HepG2 (cell line): ENCODE results near the gene PLPP3. TPM values are rescaled to one million over a fixed set of nuclear protein-coding genes. Genes with fewer than 3 reads are reported as not detected.

Experiments
- AKNA ChIP-seq: sonication (generic); formaldehyde crosslinking; IDR thresholded peaks from 2 replicates; pipeline ENCODE4 v1.4.0; 2020; ENCODE audit warnings: missing genetic modification reagents, borderline replicate concordance
- CENPT ChIP-seq: sonication (generic); formaldehyde crosslinking; IDR thresholded peaks from 2 replicates; pipeline ENCODE4 v1.8.0; 2022; ENCODE audit warnings: low read depth, mild to moderate bottlenecking, moderate library complexity, missing genetic modification reagents
- DNMT3B ChIP-seq: conservative IDR thresholded peaks from 2 replicates; pipeline ENCODE4 v1.6.1; 2016; ENCODE audit warnings: missing biosample characterization, control low read depth
- ELF1 ChIP-seq: sonication (generic); formaldehyde crosslinking; IDR thresholded peaks from 2 replicates; pipeline ENCODE4 v1.4.0; 2020; ENCODE audit warnings: missing genetic modification reagents
- ELK4 ChIP-seq: sonication (generic); formaldehyde crosslinking; IDR thresholded peaks from 2 replicates; pipeline ENCODE4 v1.9.0; 2021; ENCODE audit warnings: missing genetic modification reagents, borderline replicate concordance
- GABPB1 ChIP-seq: IDR thresholded peaks from 2 replicates; pipeline ENCODE4 v1.6.1; 2016; ENCODE audit warnings: mild to moderate bottlenecking, missing genetic modification reagents, moderate library complexity, missing compliant biosample characterization
- KAT8 ChIP-seq: IDR thresholded peaks from 2 replicates; pipeline ENCODE4 v1.6.1; 2016; ENCODE audit warnings: missing genetic modification reagents, missing compliant biosample characterization
- MTERF4 ChIP-seq: sonication (generic); formaldehyde crosslinking; IDR thresholded peaks from 2 replicates; pipeline ENCODE4 v1.8.0; 2023; ENCODE audit warnings: mild to moderate bottlenecking, missing genetic modification reagents
- RBFOX2 ChIP-seq: fragments of 200-400 bp; formaldehyde crosslinking; IDR thresholded peaks from 2 replicates; pipeline ENCODE4 v1.6.1; 2017; ENCODE audit warnings: low read depth, mild to moderate bottlenecking, low read length
- SNAPC4 ChIP-seq: sonication (generic); formaldehyde crosslinking; IDR thresholded peaks from 2 replicates; pipeline ENCODE4 v1.4.0; 2020; ENCODE audit warnings: mild to moderate bottlenecking, missing genetic modification reagents
- SP5 ChIP-seq: IDR thresholded peaks from 2 replicates; pipeline ENCODE4 v1.6.1; 2016; ENCODE audit warnings: low read depth, borderline replicate concordance
- ZNF350 ChIP-seq: sonication (generic); formaldehyde crosslinking; IDR thresholded peaks from 2 replicates; pipeline ENCODE4 v1.4.0; 2020; ENCODE audit warnings: mild to moderate bottlenecking, low read depth, missing genetic modification reagents, borderline replicate concordance
- ZNF816 ChIP-seq: sonication (generic); formaldehyde crosslinking; IDR thresholded peaks from 2 replicates; pipeline ENCODE4 v1.8.0; 2022; ENCODE audit warnings: missing genetic modification reagents, mild to moderate bottlenecking, borderline replicate concordance
- ZSCAN29 ChIP-seq: sonication (generic); formaldehyde crosslinking; conservative IDR thresholded peaks from 2 replicates; pipeline ENCODE4 v1.4.0; 2020; ENCODE audit warnings: mild to moderate bottlenecking, missing genetic modification reagents
- polyA plus RNA-seq, 8 experiments: library from polyadenylated mRNA; depleted of rRNA in 3 of 8; stranded (reverse) in 7 of 8; unstranded in 1 of 8; fragments of >200 nt; fragmentation: Illumina TruSeq in 4 of 8; extraction: Trizol in 4 of 8; gene quantifications; 2 replicates each; pipeline versions ENCODE4 v1.2.1 to v1.2.3, GENCODE V29; 2011 to 2016; ENCODE audit warnings: low read depth in 4 of 8, missing spikeins in 1 of 8, mixed read lengths in 1 of 8; ENCODE audit not compliant: insufficient read depth in 1 of 8
- total RNA-seq, 5 experiments: library from RNA; depleted of rRNA; stranded (reverse); fragments of >200 nt; fragmentation: Illumina TruSeq; extraction: Trizol; gene quantifications; 2 replicates each; pipeline ENCODE4 v1.2.3, GENCODE V29; 2016; ENCODE audit warnings: low read depth in 1 of 5

Gene PLPP3
- total and polyA plus RNA-seq, 2 of the 13 experiments (the other 11 are each of a cell fraction or from before 2014, with no cell fraction given): 49.7 to 65.8 TPM

GRCh38 chr1:56494306-56494705 is 85.1 kb downstream of the PLPP3 start (continued):
- no peak for TF ChIP-seq AKNA (CRISPR knock-in tag)
- TF ChIP-seq RBFOX2: no peak
- TF ChIP-seq DNMT3B (CRISPR knock-in tag): 0 out of 2 replicates have a peak, but pooled peaks have one; percentile 65
- peak; percentile 90; the same call in 1 of the 2 replicates for TF ChIP-seq ZSCAN29
- TF ChIP-seq KAT8: peak; percentile 65
- peak; percentile 64; the same call in 1 of the 2 replicates for TF ChIP-seq ZNF350 (CRISPR knock-in tag)
- TF ChIP-seq SP5 (CRISPR knock-in tag): peak; percentile 78
- TF ChIP-seq GABPB1 (CRISPR knock-in tag): 0 out of 2 replicates have a peak, but pooled peaks have one; percentile 16
- no peak for TF ChIP-seq MTERF4 (CRISPR knock-in tag)
- peak; percentile 54; the same call in 1 of the 2 replicates for TF ChIP-seq ELF1 (CRISPR knock-in tag)
- TF ChIP-seq CENPT (CRISPR knock-in tag): no peak
- TF ChIP-seq ELK4 (CRISPR knock-in tag): no peak
- no peak for TF ChIP-seq ZNF816 (CRISPR knock-in tag)
- TF ChIP-seq SNAPC4 (CRISPR knock-in tag): no peak
